Measurements from ENCODE around the gene TIAM2.

Gene TIAM2

GRCh38 chr6:155244434-155244833, 249.3 kb downstream of the TIAM2 start:
- DNase-seq: no peak

- DNase-seq: no peak
Observed at GRCh38 chr6:155245193-155245592, 250.1 kb downstream of the TIAM2 start.

- DNase-seq: no peak
Observed at GRCh38 chr6:155245831-155246230, 250.7 kb downstream of the TIAM2 start.

- DNase-seq: no peak
Observed at GRCh38 chr6:155246825-155247224, 251.7 kb downstream of the TIAM2 start.

GRCh38 chr6:155247618-155248007, 252.5 kb downstream of the TIAM2 start:
- DNase-seq: no peak

- no peak for DNase-seq
Observed at GRCh38 chr6:155248008-155249001, 253.2 kb downstream of the TIAM2 start.

GRCh38 chr6:155250701-155251381, 255.7 kb downstream of the TIAM2 start:
- no peak for DNase-seq

- no peak for DNase-seq
Observed at GRCh38 chr6:155252581-155252980, 257.5 kb downstream of the TIAM2 start.

GRCh38 chr6:155253337-155253736, 258.2 kb downstream of the TIAM2 start:
- DNase-seq: no peak

GRCh38 chr6:155254139-155254538, 259.0 kb downstream of the TIAM2 start:
- DNase-seq: no peak

GRCh38 chr6:155256122-155256795, 261.1 kb downstream of the TIAM2 start:
- no peak for DNase-seq

GRCh38 chr6:155257796-155258195, 262.7 kb downstream of the TIAM2 start:
- DNase-seq: no peak

- DNase-seq: no peak
Observed at GRCh38 chr6:155259204-155259603, 264.1 kb downstream of the TIAM2 start.

GRCh38 chr6:155259897-155260296, 264.8 kb downstream of the TIAM2 start:
- DNase-seq: no peak

- no peak for DNase-seq
Observed at GRCh38 chr6:155260686-155261085, 265.6 kb downstream of the TIAM2 start.

GRCh38 chr6:155261111-155261900, 266.2 kb downstream of the TIAM2 start:
- DNase-seq: no peak

- no peak for DNase-seq
Observed at GRCh38 chr6:155262655-155263054, 267.5 kb downstream of the TIAM2 start.

GRCh38 chr6:155263373-155264063, 268.4 kb downstream of the TIAM2 start, which contains the start of gene CLDN20:
Gene CLDN20 (plus strand): TSS chr6:155264013. CDS start chr6:155275720, 11,707 bp downstream.
- DNase-seq: no peak

- DNase-seq: no peak
Observed at GRCh38 chr6:155264693-155265320, 269.7 kb downstream of the TIAM2 start.

- DNase-seq: no peak
Observed at GRCh38 chr6:155265843-155266535, 270.9 kb downstream of the TIAM2 start.

GRCh38 chr6:155267411-155267810, 272.3 kb downstream of the TIAM2 start:
- no peak for DNase-seq
